Measurements from ENCODE around the gene NRF1. TPM values are rescaled to one million over a fixed set of nuclear protein-coding genes. Genes with fewer than 3 reads are reported as not detected.

Gene NRF1
- total RNA-seq, 1 donor from 2014 or later, result 3.1 TPM

DNA sequence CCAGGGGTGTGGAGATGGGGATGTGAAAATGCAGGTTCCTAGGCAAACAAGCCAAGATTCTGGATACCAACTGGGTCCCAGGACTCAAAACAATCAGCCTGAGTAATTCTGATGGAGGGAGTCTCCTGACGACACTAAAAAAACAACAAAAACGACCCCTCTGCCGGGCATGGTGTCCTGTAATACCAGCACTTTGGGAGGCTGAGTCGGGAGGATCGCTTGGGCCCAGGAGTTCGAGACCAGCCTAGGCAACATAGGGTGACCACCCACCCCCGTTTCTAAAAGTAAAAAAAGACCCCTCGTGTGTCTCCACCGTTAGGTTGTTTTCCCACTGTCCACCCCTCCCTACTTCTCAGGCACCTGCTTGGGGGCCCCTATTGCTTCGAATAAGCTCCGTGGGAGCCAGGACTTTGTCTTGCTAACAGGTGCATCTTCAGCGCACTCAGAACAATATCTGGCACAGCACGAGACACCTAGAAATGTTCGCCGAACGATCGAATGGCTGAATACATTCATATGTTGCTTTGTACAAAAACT, 743 bp upstream of the NRF1 start:
- peak overlapping the region; percentile 69 to 91 for H3K4me3 ChIP-seq
- no peak for DNase-seq (ENCODE audit: low spot score in 2 of 2)
- H3K36me3 ChIP-seq, result no peaks in the 10 kb centered on the region
- peaks cover 6 to 21% of the 10 kb centered on the region in 2 donors for H3K4me1 ChIP-seq
- H3K27ac ChIP-seq, result peak overlapping the region; percentile 93 to 99
- no peaks in the 10 kb centered on the region for H3K27me3 ChIP-seq
- intact Hi-C loops (cut with DNase I), result loop anchor here (2.0 to 5.0 kb wide), 3 partner anchors 217 to 830 kb away; partner anchors contain the start of gene CEP41
- TF ChIP-seq, protein P1, sequence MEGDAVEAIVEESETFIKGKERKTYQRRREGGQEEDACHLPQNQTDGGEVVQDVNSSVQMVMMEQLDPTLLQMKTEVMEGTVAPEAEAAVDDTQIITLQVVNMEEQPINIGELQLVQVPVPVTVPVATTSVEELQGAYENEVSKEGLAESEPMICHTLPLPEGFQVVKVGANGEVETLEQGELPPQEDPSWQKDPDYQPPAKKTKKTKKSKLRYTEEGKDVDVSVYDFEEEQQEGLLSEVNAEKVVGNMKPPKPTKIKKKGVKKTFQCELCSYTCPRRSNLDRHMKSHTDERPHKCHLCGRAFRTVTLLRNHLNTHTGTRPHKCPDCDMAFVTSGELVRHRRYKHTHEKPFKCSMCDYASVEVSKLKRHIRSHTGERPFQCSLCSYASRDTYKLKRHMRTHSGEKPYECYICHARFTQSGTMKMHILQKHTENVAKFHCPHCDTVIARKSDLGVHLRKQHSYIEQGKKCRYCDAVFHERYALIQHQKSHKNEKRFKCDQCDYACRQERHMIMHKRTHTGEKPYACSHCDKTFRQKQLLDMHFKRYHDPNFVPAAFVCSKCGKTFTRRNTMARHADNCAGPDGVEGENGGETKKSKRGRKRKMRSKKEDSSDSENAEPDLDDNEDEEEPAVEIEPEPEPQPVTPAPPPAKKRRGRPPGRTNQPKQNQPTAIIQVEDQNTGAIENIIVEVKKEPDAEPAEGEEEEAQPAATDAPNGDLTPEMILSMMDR (IDR thresholded peaks at IDR 0.05), result no peak
- no peaks in the 10 kb centered on the region for H3K9me3 ChIP-seq

DNA sequence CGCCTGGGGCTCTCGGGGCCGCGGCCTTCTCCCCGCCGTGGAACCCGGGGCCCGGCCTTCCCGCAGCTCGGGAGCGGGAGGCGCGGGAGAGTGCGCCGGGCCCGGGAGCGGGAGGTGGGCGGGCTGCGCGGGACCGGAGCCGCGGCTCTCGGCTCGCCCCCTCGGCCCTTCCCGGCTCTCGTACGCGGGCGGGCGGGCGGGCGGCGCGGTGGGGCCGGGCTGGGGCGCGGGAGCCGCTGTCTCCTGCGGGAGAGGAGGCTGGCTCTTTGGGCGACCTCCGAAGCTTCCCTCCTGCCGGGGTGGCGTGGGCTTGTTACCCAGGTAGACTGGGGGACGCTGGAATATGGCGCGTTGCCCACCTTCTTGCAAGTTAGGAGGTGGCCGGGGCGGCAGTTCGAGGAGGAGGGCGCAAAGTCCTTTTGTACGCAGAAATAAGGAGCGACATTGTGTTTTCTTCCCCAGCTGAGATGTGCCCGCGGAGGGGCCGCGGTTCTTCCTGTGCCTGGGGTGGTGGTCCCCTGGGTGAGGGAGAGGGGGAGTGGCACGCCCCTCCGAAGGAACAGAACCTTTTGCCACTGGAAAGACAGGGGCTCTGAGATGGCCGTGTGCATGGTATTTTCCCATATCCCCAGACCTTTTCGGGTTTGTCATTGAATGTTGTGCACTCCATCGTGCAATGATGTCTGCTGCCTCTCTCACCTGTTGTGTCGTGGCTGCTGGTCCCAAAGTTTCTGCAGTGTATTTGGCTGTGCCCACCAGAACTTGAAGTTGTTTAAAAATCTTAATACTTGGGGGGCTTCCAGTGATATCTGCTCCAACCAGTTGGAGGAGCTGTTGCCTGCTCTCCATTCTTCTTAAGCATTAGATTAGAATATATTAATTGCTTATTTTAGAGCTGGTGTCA, 844 bp downstream of the NRF1 start:
- no peaks in the 10 kb centered on the region for H3K36me3 ChIP-seq
- intact Hi-C loops (cut with DNase I), result loop anchor here (2.0 to 5.0 kb wide), 3 partner anchors 180 to 390 kb away; no protein-coding TSS in a partner anchor
- DNase-seq (ENCODE audit: low spot score in 2 of 2), result peak in 1 of 2 donors; percentile 79
- H3K4me1 ChIP-seq, result peaks cover 6 to 30% of the 10 kb centered on the region in 2 donors
- peak overlapping the region; percentile 69 to 91 for H3K4me3 ChIP-seq
- peak overlapping the region; percentile 93 to 99 for H3K27ac ChIP-seq
- H3K27me3 ChIP-seq, result no peaks in the 10 kb centered on the region
- TF ChIP-seq, protein P1 (IDR thresholded peaks at IDR 0.05), result peak in 2 of 3 experiments; percentile 35 to 60
- H3K9me3 ChIP-seq, result no peaks in the 10 kb centered on the region

DNA sequence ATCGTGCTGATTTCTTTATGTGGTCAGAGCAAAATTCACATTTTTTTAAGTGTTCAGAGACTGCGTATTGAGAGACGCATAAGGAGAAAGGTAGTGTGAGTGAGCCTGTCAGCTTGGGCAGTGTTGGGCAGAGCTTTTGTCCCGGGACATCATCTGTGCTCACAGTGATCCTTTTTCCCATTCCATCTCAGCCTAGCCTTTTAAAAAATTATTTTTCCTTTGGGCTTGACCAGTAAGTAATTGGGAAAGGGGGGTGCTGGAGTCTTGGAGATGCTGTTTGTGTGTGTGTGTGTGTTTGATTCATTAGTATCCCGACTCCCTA, 1.5 kb downstream of the NRF1 start:
- intact Hi-C loops (cut with DNase I), result loop anchor here (2.0 to 5.0 kb wide), 3 partner anchors 180 to 391 kb away; no protein-coding TSS in a partner anchor
- peak overlapping the region; percentile 93 to 99 for H3K27ac ChIP-seq
- no peaks in the 10 kb centered on the region for H3K36me3 ChIP-seq
- no peaks in the 10 kb centered on the region for H3K27me3 ChIP-seq
- TF ChIP-seq, protein P1 (IDR thresholded peaks at IDR 0.05), result peak in 1 of 3 experiments; percentile 4
- DNase-seq (ENCODE audit: low spot score in 2 of 2), result no peak
- H3K4me1 ChIP-seq, result peaks cover 6 to 32% of the 10 kb centered on the region in 2 donors
- no peaks in the 10 kb centered on the region for H3K9me3 ChIP-seq
- H3K4me3 ChIP-seq, result peak overlapping the region; percentile 69 to 91

DNA sequence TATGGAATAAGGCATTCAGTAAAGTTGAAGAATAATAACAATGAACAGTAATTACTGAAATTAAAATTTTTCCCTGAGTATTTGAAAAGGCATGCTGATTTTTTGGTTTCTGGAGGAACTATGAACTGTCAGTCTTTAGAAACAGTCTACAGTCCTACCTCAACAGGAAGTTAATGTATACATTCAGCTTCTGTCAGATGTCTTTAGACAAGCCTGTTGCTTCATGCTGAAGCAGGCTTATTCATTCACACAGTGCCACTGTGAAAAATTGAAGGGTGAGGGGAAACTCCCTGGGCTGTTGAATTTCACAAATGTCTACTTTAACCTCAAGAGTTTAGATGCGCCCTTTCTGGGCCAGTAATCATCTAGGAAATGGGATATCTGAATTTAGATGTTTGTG, 3.5 kb downstream of the NRF1 start:
- Histone ChIP-seq H3K9me3 (no peaks in the 10 kb centered on the region), H3K27ac (no peak overlapping the region), H3K27me3 (no peaks in the 10 kb centered on the region), H3K4me1 (peaks cover 6 to 32% of the 10 kb centered on the region in 2 donors), H3K36me3 (no peaks in the 10 kb centered on the region), H3K4me3 (no peak overlapping the region)
- TF ChIP-seq, protein P1 (IDR thresholded peaks at IDR 0.05), result no peak
- DNase-seq (ENCODE audit: low spot score in 2 of 2), result no peak
- intact Hi-C loops (cut with DNase I), result no loop called here

DNA sequence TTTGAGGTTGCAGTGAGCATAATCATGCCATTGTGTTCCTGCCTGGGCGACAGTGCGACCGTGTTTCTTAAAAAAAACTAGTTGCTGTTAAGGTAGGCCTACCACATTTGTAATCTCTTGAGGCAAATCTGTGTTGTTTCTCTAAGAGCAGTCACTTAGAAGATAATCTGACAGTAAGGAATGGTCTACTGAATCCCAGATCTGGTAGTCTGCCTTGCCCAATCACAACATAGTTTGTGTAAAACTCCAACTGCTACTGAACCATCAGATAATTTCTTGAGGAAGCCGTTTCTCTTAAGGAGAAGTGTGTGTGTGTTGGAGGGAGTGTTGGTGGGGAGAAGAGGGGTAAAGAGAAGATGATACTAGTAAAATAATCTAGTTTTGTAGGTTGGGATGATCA, 5.0 kb downstream of the NRF1 start:
- DNase-seq (ENCODE audit: low spot score in 2 of 2), result no peak
- TF ChIP-seq, protein P1 (IDR thresholded peaks at IDR 0.05), result no peak
- H3K4me1 ChIP-seq, result peaks cover 0 to 27% of the 10 kb centered on the region in 2 donors

More for the DNA sequence above, 5.0 kb downstream of the NRF1 start:
- Histone ChIP-seq H3K27ac (no peak overlapping the region), H3K27me3 (no peaks in the 10 kb centered on the region), H3K36me3 (no peaks in the 10 kb centered on the region), H3K4me3 (no peak overlapping the region), H3K9me3 (no peaks in the 10 kb centered on the region)
- intact Hi-C loops (cut with DNase I), result no loop called here
